WTC11 (cell line): ENCODE measurements around the gene VCL.

ENCODE experiments used
- ARID4B ChIP-seq: sonication (generic); formaldehyde crosslinking; IDR thresholded peaks from 2 replicates; pipeline ENCODE4 v1.8.0; 2023; ENCODE audit warnings: missing genetic modification reagents, mild to moderate bottlenecking, borderline replicate concordance
- CTCF ChIP-seq: fragments of 200-600 bp; IDR thresholded peaks from 2 replicates; pipeline ENCODE4 v1.8.0; 2022; ENCODE audit warnings: antibody characterized with exemption
- FOXJ3 ChIP-seq: sonication (generic); formaldehyde crosslinking; IDR thresholded peaks from 2 replicates; pipeline ENCODE4 v1.9.0; 2021; ENCODE audit warnings: missing genetic modification reagents, mild to moderate bottlenecking, borderline replicate concordance
- HMGXB4 ChIP-seq: sonication (generic); formaldehyde crosslinking; IDR thresholded peaks from 2 replicates; pipeline ENCODE4 v1.8.1; 2023; ENCODE audit warnings: mild to moderate bottlenecking, moderate library complexity, missing genetic modification reagents
- JAZF1 ChIP-seq: fragments of 250-450 bp; sonication (Bioruptor Pico); IDR thresholded peaks from 2 replicates; pipeline ENCODE4 v1.9.0; 2021; ENCODE audit warnings: moderate library complexity, mild to moderate bottlenecking, inconsistent platforms

GRCh38 chr10:74094231-74094630, 96.3 kb downstream of the VCL start:
- no peak for TF ChIP-seq HMGXB4 (CRISPR knock-in tag)
- TF ChIP-seq CTCF: no peak
- TF ChIP-seq JAZF1 (CRISPR knock-in tag): no peak
- no peak for TF ChIP-seq FOXJ3
- TF ChIP-seq ARID4B (CRISPR knock-in tag): no peak
